ENCODE measurements around the gene CNOT3.
A peak's percentile ranks its signal among the peaks of the same experiment; 100 is the strongest.

CNOT3 gene

DNA sequence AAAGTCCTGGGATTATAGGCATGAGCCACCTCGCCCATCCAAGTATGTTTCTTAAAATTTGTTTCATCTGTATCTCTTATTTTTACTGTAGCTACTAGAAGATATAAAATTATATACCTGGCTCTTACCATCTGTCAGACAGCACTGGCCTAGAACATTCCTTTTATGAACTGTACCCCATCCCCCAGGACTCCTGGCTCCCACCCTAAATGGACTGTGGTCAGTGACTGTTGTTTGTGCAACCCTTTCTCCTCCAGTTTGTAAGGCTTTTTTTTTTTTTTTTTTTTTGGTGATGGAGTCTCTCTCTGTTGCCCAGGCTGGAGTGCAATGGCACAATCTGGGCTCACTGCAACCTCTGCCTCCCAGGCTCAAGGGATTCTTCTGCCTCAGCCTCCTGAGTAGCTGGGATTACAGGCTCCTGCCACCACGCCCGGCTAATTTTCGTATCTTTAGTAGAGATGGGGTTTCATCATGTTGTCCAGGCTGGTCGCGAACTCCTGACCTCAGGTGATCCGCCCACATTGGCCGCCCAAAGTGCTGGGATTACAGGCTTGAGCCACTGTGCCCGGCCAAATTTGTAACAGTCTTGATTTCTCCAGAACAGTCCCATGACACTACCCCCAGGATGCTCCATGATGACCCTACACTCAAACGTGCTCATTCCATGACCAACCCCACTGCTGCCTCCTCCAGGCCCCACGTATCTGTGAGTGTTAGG is 32.4 kb upstream of the CNOT3 start:
- no peaks in the 10 kb centered on the region for H3K27me3 ChIP-seq (replicated peaks; ENCODE audit: control insufficient read depth, insufficient read depth, low read length)
- peaks cover 44% of the 10 kb centered on the region for H3K36me3 ChIP-seq (ENCODE audit: control insufficient read depth, insufficient read depth, low read length, severe bottlenecking)
- H3K4me3 ChIP-seq (ENCODE audit: low read length) = no peak overlapping the region
- DNase-seq (ENCODE audit: low read depth) = no peak
- H3K9me3 ChIP-seq (ENCODE audit: control insufficient read depth, low read length) = no peaks in the 10 kb centered on the region
- no peak overlapping the region for H3K9ac ChIP-seq (ENCODE audit: low read length)
- H3K4me1 ChIP-seq (ENCODE audit: control insufficient read depth, insufficient read depth, low read length) = peaks cover 7% of the 10 kb centered on the region

DNA sequence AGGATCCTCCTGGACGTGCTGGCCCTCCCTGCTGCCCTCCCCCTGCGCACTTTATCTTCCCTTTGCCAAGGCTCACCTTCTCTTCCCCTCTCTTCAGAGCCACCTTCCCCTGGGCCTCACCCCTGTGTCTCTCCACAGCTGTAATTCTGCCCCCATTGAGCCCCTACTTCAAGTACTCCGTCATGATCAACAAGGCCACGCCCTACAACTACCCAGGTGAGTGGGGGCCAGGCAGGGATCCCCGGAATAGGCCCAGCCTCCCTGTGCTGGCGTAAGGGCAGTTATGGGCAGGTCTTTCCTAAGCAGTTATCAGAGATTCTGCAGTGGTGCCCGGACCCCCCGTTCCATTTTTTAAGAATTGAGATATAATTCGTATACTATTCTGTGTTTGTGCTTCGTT is 31.8 kb upstream of the CNOT3 start:
- Histone ChIP-seq H3K36me3 (ENCODE audit: control insufficient read depth, insufficient read depth, low read length, severe bottlenecking) (peaks cover 51% of the 10 kb centered on the region), H3K9me3 (ENCODE audit: control insufficient read depth, low read length) (no peaks in the 10 kb centered on the region), H3K9ac (ENCODE audit: low read length) (no peak overlapping the region), H3K4me1 (ENCODE audit: control insufficient read depth, insufficient read depth, low read length) (peaks cover 7% of the 10 kb centered on the region), H3K27me3 (replicated peaks; ENCODE audit: control insufficient read depth, insufficient read depth, low read length) (no peaks in the 10 kb centered on the region), H3K4me3 (ENCODE audit: low read length) (no peak overlapping the region)
- no peak for DNase-seq (ENCODE audit: low read depth)

DNA sequence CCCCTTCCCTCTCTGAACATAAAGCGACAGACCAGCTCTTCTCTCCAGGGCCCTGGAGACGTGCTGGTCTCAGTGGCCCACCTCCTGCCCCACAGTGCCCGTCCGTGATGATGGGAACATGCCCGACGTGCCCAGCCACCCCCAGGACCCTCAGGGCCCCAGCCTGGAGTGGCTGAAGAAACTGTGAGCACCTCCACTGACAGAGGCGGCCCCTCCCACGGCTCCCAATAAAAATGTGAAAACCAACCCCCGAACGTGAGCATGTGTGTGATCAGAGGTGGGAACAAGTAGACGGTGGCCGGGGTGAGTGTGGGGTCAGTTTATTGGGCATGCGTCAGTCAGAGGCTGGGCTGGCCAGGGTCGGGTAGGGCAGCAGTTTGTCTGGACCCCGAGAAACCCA is 30.8 kb upstream of the CNOT3 start:
- H3K9me3 ChIP-seq (ENCODE audit: control insufficient read depth, low read length) = no peaks in the 10 kb centered on the region
- H3K4me1 ChIP-seq (ENCODE audit: control insufficient read depth, insufficient read depth, low read length) = peaks cover 7% of the 10 kb centered on the region
- peaks cover 54% of the 10 kb centered on the region for H3K36me3 ChIP-seq (ENCODE audit: control insufficient read depth, insufficient read depth, low read length, severe bottlenecking)
- no peak overlapping the region for H3K9ac ChIP-seq (ENCODE audit: low read length)
- no peak overlapping the region for H3K4me3 ChIP-seq (ENCODE audit: low read length)
- H3K27me3 ChIP-seq (replicated peaks; ENCODE audit: control insufficient read depth, insufficient read depth, low read length) = no peaks in the 10 kb centered on the region
- no peak for DNase-seq (ENCODE audit: low read depth)

DNA sequence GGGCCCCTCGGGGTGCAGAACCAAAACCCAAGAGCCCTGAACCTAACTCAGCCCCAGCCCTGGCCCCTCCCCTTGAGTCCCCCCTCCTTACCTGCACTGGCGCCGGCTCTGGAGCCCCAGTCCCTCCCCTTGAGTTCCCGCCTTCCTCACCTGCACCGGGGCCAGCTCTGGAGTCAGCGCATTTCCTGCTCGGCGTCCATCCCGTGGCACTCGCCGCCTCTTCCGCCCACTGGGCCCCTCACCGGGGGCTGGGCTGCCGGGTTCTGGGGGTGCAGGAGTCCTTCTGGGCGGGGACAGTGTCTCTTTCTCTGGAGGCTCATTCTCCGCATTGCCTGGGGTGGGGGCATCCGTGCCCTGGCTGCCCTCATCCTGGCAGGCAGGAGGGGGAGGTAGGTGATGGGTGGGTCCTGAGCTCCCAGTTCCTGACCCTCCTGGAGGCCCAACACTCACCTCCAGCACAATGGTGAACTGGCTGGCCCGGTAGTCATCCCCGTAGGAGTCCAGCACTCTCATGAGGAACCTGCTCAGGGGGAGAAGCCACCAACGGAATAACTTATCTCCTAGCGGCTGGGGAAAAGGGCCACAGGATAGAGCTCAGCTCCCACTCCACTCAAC is 29.6 kb upstream of the CNOT3 start:
- Histone ChIP-seq H3K36me3 (ENCODE audit: control insufficient read depth, insufficient read depth, low read length, severe bottlenecking) (peaks cover 54% of the 10 kb centered on the region), H3K27me3 (replicated peaks; ENCODE audit: control insufficient read depth, insufficient read depth, low read length) (no peaks in the 10 kb centered on the region), H3K4me1 (ENCODE audit: control insufficient read depth, insufficient read depth, low read length) (peaks cover 3% of the 10 kb centered on the region), H3K4me3 (ENCODE audit: low read length) (no peak overlapping the region), H3K9me3 (ENCODE audit: control insufficient read depth, low read length) (no peaks in the 10 kb centered on the region), H3K9ac (ENCODE audit: low read length) (no peak overlapping the region)
- no peak for DNase-seq (ENCODE audit: low read depth)

DNA sequence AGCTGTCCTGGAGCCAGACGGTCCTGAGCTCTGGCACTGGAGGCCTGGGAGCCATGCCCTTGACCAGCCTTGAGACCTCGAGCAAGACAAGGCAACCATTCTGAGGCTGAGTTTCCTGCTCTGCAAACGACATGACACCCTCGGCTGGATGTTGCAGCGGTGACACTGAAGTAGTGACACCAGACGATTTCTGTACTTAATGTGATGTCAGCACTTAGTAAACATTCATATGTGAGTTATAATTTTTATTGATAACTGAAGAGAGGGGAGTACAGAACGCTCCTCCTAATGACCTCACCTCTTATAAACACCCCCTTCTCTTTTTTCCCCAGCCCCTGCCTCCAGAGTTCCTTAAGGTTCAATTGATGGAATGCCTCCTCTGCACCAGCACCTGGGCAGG is 29.1 kb upstream of the CNOT3 start:
- H3K9me3 ChIP-seq (ENCODE audit: control insufficient read depth, low read length) = no peaks in the 10 kb centered on the region
- H3K4me3 ChIP-seq (ENCODE audit: low read length) = no peak overlapping the region
- peaks cover under 1% of the 10 kb centered on the region for H3K4me1 ChIP-seq (ENCODE audit: control insufficient read depth, insufficient read depth, low read length)
- no peak overlapping the region for H3K9ac ChIP-seq (ENCODE audit: low read length)
- peaks cover 54% of the 10 kb centered on the region for H3K36me3 ChIP-seq (ENCODE audit: control insufficient read depth, insufficient read depth, low read length, severe bottlenecking)
- H3K27me3 ChIP-seq (replicated peaks; ENCODE audit: control insufficient read depth, insufficient read depth, low read length) = no peaks in the 10 kb centered on the region
- no peak for DNase-seq (ENCODE audit: low read depth)

DNA sequence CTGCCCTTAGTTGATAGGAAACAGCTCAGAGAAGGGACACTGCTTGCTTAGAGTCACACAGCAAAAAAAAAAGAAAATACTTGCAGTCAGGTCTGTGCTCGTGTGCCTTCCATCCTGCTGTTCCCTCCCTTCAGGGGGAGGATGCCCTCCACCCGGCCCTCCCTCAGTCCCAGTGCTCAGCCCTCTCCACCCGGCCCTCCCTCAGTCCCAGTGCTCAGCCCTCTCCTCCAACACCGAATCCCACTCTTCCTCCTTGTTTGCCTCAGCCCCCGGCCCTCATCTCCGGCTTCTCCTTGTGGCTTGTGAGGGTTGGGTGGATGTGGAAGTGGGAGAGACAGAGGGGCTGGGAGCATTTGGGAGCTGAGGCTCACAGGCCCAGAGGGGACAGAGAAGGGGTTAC is 27.9 kb upstream of the CNOT3 start:
- Histone ChIP-seq H3K36me3 (ENCODE audit: control insufficient read depth, insufficient read depth, low read length, severe bottlenecking) (peaks cover 54% of the 10 kb centered on the region), H3K4me3 (ENCODE audit: low read length) (no peak overlapping the region), H3K9me3 (ENCODE audit: control insufficient read depth, low read length) (no peaks in the 10 kb centered on the region), H3K4me1 (ENCODE audit: control insufficient read depth, insufficient read depth, low read length) (peaks cover 7% of the 10 kb centered on the region), H3K9ac (ENCODE audit: low read length) (no peak overlapping the region), H3K27me3 (replicated peaks; ENCODE audit: control insufficient read depth, insufficient read depth, low read length) (no peaks in the 10 kb centered on the region)
- no peak for DNase-seq (ENCODE audit: low read depth)

DNA sequence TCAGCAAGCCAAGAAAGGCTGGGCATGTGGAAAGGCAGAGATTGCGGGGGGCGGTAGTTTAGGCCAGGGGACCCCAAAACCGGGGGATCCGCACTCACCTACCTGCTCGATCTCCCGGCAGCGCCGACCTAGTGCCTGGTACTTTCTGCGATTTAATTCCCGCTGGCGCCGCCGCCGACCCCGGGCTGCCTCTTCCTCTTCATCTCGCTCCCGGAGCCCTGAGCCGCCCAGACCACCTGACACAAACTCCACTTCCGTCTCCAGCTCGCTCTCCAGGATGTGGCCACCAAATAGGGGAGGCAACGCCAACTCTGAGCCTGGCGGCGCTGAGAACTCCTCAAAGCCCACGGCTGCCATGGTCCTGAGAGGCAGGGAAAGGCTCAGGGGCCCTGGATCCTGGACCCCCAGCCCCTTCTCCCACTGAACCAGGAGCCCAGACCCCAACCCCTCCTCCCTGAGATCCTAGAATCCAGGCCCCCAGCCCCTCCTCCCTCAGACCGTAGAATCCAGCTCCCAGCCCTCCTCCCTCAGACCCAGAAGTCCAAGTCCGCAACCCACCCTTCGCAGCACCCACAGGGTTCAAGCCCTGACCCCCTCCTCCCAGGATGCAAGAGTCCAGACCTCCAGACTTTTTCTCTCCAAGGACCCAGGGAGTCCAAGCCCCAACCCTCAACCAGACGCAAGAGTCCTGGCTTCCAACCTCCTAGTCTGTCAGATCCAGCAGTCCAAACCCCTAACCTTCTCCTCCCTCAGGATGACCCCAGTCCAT is 23.0 kb upstream of the CNOT3 start:
- Histone ChIP-seq H3K9ac (ENCODE audit: low read length) (peak overlapping the region; percentile 93), H3K4me1 (ENCODE audit: control insufficient read depth, insufficient read depth, low read length) (peaks cover 12% of the 10 kb centered on the region), H3K36me3 (ENCODE audit: control insufficient read depth, insufficient read depth, low read length, severe bottlenecking) (peaks cover 27% of the 10 kb centered on the region), H3K9me3 (ENCODE audit: control insufficient read depth, low read length) (no peaks in the 10 kb centered on the region), H3K4me3 (ENCODE audit: low read length) (peak overlapping the region; percentile 90), H3K27me3 (replicated peaks; ENCODE audit: control insufficient read depth, insufficient read depth, low read length) (no peaks in the 10 kb centered on the region)
- peak; percentile 12 for DNase-seq (ENCODE audit: low read depth)

DNA sequence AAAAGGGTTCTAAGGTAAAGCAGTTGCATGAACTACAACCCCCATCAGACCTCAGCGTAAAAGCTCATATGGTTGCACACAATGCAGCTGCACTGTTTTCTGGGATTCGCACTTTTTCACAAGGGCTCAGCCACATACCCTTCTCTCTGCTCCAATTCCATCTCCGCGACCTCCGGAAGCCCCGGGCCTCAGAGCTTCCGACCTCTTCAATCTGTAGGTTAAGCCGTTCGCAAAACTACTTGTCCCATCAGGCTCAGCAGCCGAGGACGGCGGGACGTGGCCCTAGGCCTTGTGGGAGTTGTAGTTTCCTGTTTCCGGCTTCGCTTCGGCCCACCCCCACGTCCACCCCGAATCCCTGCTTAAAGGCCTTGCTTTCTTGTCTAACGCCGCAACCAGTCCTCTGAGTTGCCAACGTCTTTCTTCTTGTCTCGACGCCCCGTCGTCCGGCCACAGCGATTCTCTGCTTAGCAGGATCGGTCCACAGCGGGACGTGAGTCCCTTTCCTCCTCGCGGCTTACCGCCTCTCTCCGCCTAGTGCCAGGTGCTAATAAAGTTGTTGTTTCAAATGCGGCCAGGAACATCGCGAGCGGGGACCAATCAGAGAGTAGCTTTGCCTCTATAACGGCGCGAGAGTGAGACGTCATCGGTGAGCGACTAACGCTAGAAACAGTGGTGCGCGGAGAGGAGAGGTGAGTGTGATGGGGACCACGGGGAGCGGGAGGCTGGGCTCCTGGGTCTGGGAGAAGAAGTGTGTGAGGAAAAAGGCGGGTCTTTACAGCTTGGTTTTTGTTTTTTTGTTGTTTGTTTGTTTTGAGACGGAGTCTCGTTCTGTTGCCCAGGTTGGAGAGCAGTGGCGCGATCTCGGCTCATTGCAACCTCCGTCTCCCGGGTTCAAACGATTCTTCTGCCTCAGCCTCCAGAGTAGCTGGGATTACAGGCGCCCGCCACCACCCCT is 22.2 kb upstream of the CNOT3 start, which contains the start of the genes PRPF31 and TFPT:
TSS of gene PRPF31 (plus strand) at position 646 of the 955 bp plus-strand sequence. CDS start 2,525 bp downstream, outside the sequence.
TSS of gene TFPT (minus strand) at position 549 of the 955 bp plus-strand sequence. CDS start at position 161, 388 bp downstream.
- Histone ChIP-seq H3K9ac (ENCODE audit: low read length) (peak within 1 kb of the TSS; percentile 93), H3K9me3 (ENCODE audit: control insufficient read depth, low read length) (no peaks in the 10 kb centered on the region), H3K4me1 (ENCODE audit: control insufficient read depth, insufficient read depth, low read length) (peaks cover 12% of the 10 kb centered on the region), H3K4me3 (ENCODE audit: low read length) (peak within 1 kb of the TSS; percentile 90), H3K36me3 (ENCODE audit: control insufficient read depth, insufficient read depth, low read length, severe bottlenecking) (peaks cover 27% of the 10 kb centered on the region), H3K27me3 (replicated peaks; ENCODE audit: control insufficient read depth, insufficient read depth, low read length) (no peaks in the 10 kb centered on the region)
- peak; percentile 100 for DNase-seq (ENCODE audit: low read depth)

DNA sequence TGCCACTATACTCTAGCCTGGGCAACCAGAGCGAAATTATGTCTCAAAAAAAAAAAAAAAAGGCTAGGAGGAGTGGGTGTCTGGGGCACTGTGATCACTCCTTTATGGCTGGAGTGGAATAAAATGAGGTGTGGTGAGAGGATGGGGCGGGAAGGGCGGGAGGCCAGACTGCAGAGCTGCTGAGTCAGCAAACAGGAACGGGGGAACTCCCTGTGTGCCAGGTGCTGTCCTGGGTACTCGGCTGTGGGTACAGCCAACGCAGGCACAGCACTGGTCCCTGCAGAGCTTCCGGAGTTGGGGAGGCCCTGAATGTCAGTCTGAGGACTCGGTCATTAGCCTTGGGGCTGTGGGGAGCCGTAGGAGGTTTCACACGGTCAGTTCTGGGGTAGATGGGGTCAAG is 16.3 kb upstream of the CNOT3 start:
- Histone ChIP-seq H3K36me3 (ENCODE audit: control insufficient read depth, insufficient read depth, low read length, severe bottlenecking) (peaks cover 72% of the 10 kb centered on the region), H3K4me1 (ENCODE audit: control insufficient read depth, insufficient read depth, low read length) (peaks cover 4% of the 10 kb centered on the region), H3K27me3 (replicated peaks; ENCODE audit: control insufficient read depth, insufficient read depth, low read length) (no peaks in the 10 kb centered on the region), H3K9me3 (ENCODE audit: control insufficient read depth, low read length) (no peaks in the 10 kb centered on the region), H3K4me3 (ENCODE audit: low read length) (no peak overlapping the region), H3K9ac (ENCODE audit: low read length) (no peak overlapping the region)
- no peak for DNase-seq (ENCODE audit: low read depth)

DNA sequence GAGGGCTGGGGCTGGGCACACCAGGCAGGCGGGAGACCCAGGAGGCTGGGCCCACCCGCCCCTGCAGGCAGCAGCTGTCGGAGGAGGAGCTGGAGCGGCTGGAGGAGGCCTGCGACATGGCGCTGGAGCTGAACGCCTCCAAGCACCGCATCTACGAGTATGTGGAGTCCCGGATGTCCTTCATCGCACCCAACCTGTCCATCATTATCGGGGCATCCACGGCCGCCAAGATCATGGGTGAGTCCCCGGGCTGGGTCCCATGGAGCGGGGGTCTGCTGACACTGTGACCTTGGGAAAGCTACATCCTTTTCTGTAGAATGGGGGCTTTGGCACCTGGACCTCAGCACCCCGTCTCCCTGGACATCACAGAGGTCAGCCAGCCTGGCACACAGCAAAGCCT is 13.9 kb upstream of the CNOT3 start:
- no peak for DNase-seq (ENCODE audit: low read depth)
- no peaks in the 10 kb centered on the region for H3K4me1 ChIP-seq (ENCODE audit: control insufficient read depth, insufficient read depth, low read length)
- H3K9me3 ChIP-seq (ENCODE audit: control insufficient read depth, low read length) = no peaks in the 10 kb centered on the region
- no peak overlapping the region for H3K4me3 ChIP-seq (ENCODE audit: low read length)
- no peaks in the 10 kb centered on the region for H3K27me3 ChIP-seq (replicated peaks; ENCODE audit: control insufficient read depth, insufficient read depth, low read length)
- peaks cover 84% of the 10 kb centered on the region for H3K36me3 ChIP-seq (ENCODE audit: control insufficient read depth, insufficient read depth, low read length, severe bottlenecking)
- H3K9ac ChIP-seq (ENCODE audit: low read length) = no peak overlapping the region

Data from adipocyte (in vitro differentiated cells).